Kidney tubule cell (primary cell): ENCODE results near the gene ACOT7.

Experiments
- DNase-seq: peaks from one replicate; pipeline ENCODE4 v3.0.0-alpha.2; 2018; ENCODE audit warnings: low spot score

Gene ACOT7

DNA sequence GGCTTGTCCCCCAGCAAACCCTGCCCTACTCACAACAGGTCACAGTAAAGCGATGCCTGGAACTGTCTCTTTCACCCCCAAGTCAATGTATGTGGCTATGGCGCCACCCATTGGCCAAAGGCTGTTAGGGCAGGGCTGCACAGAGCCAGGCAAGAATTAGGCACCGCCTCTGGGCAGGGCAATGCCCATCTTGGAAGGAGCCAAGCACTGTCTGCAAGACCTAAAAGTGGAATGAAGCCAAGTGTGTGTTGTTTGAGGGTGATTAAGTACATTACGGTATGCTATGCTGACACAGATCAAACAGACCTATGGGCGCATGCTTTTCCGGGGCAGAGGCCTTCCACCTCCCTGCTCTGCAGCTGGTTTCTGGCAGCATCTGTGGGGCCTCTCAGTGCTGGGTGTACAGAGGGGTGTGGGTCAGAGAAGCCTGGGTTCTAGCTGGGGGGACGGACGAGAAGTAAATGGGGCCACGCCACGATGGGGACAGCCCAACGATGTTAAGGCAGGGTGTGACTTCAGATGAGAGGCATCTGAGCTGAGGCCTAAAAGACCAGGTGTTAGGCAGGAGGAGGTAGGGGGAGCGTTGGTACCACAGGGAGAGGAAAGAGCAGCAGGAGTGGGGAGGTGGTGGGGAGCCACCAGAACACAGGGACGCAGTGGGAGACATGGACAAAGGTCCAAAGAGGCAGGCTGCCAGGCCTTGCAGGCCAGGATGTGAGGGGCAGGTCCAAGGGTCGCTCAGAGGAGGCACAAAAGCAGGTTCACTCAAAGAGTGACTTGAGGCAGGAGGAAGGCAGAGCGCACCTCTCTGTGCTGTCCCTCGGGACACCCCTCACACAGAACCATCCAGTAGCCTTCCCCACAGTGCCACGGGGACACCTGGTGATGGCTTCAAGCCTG is 49.8 kb downstream of the ACOT7 start:
- DNase-seq = peak; percentile 83

GRCh38 chr1:6342056-6342455 is 51.5 kb downstream of the ACOT7 start:
- no peak for DNase-seq

DNA sequence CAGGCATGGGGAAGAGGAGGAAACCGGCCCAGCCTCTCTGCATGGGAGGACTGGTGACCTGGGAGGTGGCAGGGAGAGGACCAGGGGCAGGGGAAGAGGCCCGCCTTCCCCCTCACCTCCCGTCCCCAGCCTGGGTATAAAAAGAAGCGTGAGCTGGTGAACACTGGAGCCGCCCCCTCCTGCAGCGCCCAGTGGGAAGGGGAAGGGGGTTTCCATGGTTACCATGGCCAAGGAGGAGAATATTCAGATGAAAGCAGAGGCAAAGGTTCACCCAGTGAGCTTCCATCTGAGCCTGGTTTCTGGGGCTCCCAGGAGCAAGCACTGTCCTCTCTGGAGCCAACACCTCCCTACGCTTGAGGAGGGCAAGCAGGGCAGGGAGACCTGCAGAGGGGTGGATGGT is 54.9 kb downstream of the ACOT7 start:
- no peak for DNase-seq

GRCh38 chr1:6336776-6337622 is 56.6 kb downstream of the ACOT7 start:
- DNase-seq = no peak

DNA sequence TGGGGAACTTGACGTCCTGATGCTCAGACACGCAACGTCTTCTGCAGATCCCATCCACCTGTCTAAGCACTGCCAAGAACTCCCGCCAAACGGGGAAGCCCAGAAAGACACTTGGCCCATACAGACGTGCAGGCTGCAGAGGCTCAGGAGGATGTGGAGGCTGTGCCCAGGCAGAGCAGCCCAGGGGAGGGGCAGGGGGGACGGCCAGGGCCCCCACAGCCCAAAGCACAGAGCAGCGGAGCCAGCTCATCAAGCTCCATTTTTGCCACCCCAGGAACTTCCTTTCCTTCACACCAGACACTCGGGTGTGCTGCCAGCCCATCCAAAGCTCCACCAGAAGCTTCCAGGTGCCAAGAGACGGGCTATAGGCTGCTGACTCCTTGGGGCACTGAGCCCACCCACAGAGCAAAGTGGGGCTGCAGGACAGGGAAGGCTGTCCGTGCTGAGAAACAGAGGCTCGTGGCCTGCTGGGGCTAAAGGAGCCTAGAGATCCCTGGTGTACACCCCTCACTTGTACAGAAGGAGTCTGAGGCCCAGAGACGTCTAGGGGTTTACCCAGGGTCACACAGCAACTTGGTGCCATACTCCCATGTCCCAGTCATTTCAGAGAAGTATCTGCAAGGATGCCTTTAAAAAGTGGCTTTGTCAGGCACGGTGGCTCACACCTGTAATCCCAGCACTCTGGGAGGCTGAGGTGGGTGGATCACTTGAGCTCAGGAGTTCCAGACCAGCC is 59.1 kb downstream of the ACOT7 start:
- DNase-seq = no peak

GRCh38 chr1:6332821-6333220 is 60.7 kb downstream of the ACOT7 start:
- no peak for DNase-seq

- no peak for DNase-seq
Measured at GRCh38 chr1:6331543-6332273, 61.9 kb downstream of the ACOT7 start.

DNA sequence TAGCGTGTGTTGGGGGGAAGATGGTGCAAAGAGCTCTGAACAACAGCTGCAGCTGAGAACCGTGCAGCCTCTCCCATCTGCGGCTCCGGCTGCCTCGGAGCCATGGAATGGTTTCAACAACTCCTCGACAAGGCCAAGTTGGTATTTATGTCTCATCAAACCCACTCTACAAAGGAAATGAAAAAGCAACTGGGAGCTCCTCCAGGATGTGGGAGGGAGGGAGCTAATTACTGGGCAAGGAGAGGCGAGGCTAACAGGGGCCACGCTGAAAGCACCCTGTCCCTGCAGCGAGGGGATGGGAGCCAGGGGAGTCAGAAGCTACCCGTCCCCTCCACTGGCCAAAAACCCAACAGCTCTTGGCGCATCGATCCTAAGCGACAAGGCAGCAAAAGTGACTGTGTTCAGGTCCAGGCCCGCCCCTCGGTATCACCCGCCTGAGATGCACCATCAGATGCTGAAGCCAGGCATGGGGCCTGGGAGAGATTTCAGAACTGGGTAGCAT is 63.1 kb downstream of the ACOT7 start:
- DNase-seq = no peak

DNA sequence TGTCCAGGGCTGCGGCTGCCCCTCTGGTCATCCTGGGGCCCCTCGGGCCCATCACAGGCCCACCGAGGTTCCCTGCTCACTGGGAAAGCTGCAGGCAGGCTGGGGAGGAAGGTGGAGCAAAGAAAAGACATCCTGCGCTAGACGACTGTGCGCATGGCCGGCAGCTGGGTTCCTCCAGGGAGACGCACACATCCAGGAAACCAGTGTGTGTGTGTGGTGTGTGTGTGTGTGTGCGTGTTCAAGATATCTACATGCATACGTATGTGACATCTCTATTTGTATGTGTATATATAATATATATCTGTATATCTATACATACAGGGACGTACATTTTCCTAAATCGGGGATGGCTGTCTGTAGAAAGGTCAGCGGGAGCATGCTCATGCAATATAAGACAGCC is 63.7 kb downstream of the ACOT7 start:
- DNase-seq = no peak

GRCh38 chr1:6329396-6329795 is 64.2 kb downstream of the ACOT7 start:
- no peak for DNase-seq

- no peak for DNase-seq
Measured at GRCh38 chr1:6328696-6329095, 64.9 kb downstream of the ACOT7 start.

GRCh38 chr1:6328091-6328490 is 65.5 kb downstream of the ACOT7 start:
- no peak for DNase-seq

DNA sequence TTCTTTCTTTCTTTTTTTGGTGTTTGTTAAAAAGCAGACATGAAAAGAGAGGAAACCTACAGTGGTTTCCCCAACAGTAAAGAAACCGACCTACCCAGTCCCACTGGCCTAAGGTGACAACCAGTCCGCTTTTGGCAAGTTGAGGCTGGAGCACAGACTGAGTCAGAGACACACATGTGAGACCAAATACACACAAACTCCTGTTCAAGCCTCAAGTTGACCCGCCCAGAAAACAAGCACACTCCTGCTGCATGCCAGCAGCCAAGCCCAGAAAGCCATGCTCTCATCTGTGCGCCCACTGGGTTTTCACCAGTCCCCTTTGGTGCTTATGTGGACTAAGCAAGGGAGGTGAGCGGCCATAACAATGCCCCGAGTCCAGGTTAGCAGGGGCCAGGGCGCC is 68.1 kb downstream of the ACOT7 start:
- no peak for DNase-seq

GRCh38 chr1:6322161-6322560 is 71.4 kb downstream of the ACOT7 start:
- no peak for DNase-seq

DNA sequence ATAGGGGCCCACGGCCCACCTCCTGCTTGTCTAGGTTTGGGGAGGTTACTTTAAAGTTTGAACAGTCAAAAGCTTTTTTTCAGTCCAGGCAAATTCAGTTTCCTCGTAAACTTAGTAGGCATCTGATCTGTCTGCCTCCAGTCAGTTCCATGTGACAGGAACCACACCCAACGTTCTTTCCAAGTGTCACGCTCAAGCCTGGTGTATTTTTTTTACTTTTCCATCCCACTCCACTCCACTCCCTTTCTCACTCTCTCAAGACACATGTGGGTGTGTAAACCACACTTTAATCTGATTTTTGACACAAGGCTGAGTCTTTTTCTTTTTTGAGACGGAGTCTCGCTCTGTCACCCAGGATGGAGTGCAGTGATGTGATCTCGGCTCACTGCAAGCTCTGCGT is 72.4 kb downstream of the ACOT7 start:
- no peak for DNase-seq

DNA sequence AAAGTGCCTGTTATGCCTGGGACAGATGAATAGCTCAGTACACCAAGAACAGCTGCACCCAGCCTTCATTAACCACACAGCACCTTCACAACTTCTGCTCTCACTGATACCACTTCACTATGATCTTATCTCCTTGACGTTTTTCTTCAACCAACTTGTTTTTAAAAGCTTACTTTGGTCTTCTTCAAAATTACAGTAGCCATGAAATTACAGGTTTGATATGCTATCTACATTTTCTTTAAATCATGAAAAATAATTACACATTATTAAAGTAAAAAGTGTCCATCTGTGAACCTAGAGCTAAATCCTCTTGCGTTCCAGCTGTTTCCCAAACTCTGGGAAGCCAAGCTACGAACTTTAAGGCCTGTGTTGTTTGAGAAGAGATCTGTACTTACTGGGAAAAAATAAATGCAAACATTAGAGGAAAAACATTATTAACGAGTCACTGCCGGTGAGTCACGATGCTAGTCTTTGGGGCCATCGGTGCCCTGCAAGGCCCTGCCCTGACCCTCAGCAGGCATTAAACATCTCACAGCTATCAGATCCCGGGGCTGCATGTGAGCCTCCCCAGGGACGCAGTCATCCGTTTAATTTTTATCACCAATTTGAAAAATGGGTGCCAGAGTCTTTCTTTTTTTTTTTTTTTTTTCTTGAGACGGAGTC is 76.3 kb downstream of the ACOT7 start:
- no peak for DNase-seq

GRCh38 chr1:6316240-6317097 is 77.1 kb downstream of the ACOT7 start:
- no peak for DNase-seq

DNA sequence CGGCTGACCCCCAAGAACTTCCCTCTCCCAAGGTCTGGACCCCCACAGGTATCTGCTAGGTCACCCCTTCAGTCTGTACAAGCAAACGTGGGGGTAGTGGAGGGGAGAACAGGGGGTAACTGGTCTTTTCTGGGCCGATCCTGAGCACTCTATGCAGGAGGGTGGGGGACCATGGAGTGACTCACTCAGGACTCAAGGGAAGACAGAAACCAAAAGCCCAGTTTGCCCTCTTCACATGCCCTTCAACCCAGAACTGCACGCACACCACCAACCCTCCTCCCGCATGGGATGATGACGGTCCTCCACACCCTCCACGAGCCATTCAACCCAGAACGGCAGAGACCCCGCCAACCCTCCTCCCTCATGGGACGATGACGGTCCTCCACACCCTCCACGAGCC is 79.1 kb downstream of the ACOT7 start:
- no peak for DNase-seq

GRCh38 chr1:6313393-6314200 is 80.0 kb downstream of the ACOT7 start:
- DNase-seq = no peak
